Measurements from ENCODE around the gene LRTM2. TPM values are rescaled to one million over a fixed set of nuclear protein-coding genes. Genes with fewer than 3 reads are reported as not detected.

Gene LRTM2
- total and polyA plus RNA-seq, 9 of the 15 experiments (the other 6 are each of a cell fraction or from before 2014, with no cell fraction given): 0.09 TPM; not detected in 8

DNA sequence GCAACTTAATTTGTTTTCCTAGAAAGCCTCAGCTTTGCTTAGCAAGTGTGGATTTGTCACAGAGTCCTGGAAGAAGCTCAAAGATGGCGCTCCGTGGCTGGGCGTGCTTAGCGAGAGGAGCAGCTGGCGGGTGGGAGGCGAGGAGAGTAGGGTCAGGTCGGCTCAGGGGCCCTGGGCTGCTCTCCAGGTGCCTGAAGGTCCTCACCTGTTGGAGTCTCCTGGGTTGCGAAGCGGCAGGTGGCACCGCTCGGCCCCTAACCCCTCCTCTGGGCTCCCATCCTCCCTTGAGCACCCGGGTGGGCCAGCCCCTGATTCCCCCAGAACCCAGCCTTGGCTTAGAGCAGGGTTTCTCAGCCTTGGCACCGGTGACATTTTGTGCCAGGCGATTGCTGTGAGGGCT, 25.1 kb downstream of the LRTM2 start:
- H3K9ac ChIP-seq (ENCODE audit: insufficient read depth in 1 of 2, low read depth in 2 of 2, low read length in 2 of 2): no peak overlapping the region
- intact Hi-C loops (cut with micrococcal nuclease) (no loop called here), in situ Hi-C loops (cut with MboI) (no loop called here)
- FAIRE-seq (no peak), ATAC-seq (no peak), DNase-seq (ENCODE audit: extremely low read depth in 1 of 4, low spot score in 3 of 4) (no peak)
- CTCF ChIA-PET (ENCODE audit: low intra/inter-chr PET ratio): no interaction called here
- no peak overlapping the region for H3K27ac ChIP-seq (ENCODE audit: extremely low read depth, low read depth, low read length)
- no peaks in the 10 kb centered on the region for H3K79me2 ChIP-seq (ENCODE audit: control insufficient read depth, insufficient read depth, low read length)
- peaks cover 30 to 53% of the 10 kb centered on the region in 2 experiments; a peak in 4 of 5 replicates for H3K27me3 ChIP-seq (ENCODE audit: control insufficient read depth in 2 of 2, insufficient read depth in 2 of 2, low read length in 2 of 2)
- WGBS (ENCODE audit: insufficient coverage, low coverage, missing lambda C conversion rate): 0% methylated on average over 10 of the region's 14 CpGs
- no peak for TF ChIP-seq PRPF4 (IDR thresholded peaks at IDR 0.05; ENCODE audit: insufficient read depth, low read depth, low read length, poor library complexity, severe bottlenecking)
- TF ChIP-seq CHD7 (IDR thresholded peaks at IDR 0.05; ENCODE audit: low read depth, low read length): no peak
- no peak overlapping the region for H3K4me2 ChIP-seq (ENCODE audit: insufficient read depth, low read length)
- H3K9me1 ChIP-seq (ENCODE audit: control insufficient read depth, insufficient read depth, low read length): no peaks in the 10 kb centered on the region
- no peak overlapping the region for H2AFZ ChIP-seq (ENCODE audit: low read depth, low read length)
- H3K4me3 ChIP-seq: no peak overlapping the region
- no TSS peak for BruUV-seq (replicated peaks)
- H3K4me1 ChIP-seq (replicated peaks in 1 of 2; ENCODE audit: control insufficient read depth in 2 of 2, insufficient read depth in 2 of 2, low read length in 2 of 2): peaks cover 0 to 7% of the 10 kb centered on the region in 2 experiments; a peak in 2 of 5 replicates
- H4K20me1 ChIP-seq (replicated peaks; ENCODE audit: control insufficient read depth, insufficient read depth, low read length): no peaks in the 10 kb centered on the region
- H3K36me3 ChIP-seq (ENCODE audit: control insufficient read depth, insufficient read depth, low read length): no peaks in the 10 kb centered on the region
- H3K9me3 ChIP-seq (replicated peaks; ENCODE audit: control insufficient read depth, insufficient read depth, low read depth, low read length): no peaks in the 10 kb centered on the region
- POLR2A ChIA-PET: no interaction called here

Data from K562 (cell line).